C4-2B (cell line): Measurements from ENCODE around the gene BDH1.

ENCODE experiments used
- H3K27ac ChIP-seq: fragments of 450-650 bp; 2 replicates; pipeline ENCODE4 v1.5.1; 2017
- ZFX ChIP-seq: fragments of 450-650 bp; IDR thresholded peaks from 2 replicates; pipeline ENCODE4 v1.6.1; 2017
- TF ChIP-seq, protein P1 (sequence below): fragments of 450-650 bp; conservative IDR thresholded peaks from 2 replicates; pipeline ENCODE4 v1.5.1; 2017; ENCODE audit warnings: mild to moderate bottlenecking

The BDH1 gene

DNA sequence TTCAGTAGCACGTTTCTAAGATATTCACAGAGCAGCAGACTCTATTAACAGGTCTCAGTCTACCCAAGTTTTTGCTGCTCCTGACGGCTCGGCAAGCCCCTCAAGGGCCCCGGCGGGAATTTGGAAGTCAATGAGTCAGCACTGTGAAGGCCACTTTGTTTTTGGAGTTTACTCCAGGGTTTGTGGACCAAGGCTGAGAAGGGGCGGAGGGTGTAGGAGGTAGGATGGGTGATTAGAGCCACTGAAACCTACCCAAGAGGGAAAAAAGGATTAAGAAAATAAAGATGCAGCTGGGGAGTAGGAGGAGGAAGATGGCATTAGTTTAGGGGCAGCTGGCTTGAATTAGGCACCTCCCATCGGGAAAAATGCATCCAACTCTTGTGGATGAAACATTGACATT is 87.6 kb downstream of the BDH1 start:
- TF ChIP-seq, protein P1, sequence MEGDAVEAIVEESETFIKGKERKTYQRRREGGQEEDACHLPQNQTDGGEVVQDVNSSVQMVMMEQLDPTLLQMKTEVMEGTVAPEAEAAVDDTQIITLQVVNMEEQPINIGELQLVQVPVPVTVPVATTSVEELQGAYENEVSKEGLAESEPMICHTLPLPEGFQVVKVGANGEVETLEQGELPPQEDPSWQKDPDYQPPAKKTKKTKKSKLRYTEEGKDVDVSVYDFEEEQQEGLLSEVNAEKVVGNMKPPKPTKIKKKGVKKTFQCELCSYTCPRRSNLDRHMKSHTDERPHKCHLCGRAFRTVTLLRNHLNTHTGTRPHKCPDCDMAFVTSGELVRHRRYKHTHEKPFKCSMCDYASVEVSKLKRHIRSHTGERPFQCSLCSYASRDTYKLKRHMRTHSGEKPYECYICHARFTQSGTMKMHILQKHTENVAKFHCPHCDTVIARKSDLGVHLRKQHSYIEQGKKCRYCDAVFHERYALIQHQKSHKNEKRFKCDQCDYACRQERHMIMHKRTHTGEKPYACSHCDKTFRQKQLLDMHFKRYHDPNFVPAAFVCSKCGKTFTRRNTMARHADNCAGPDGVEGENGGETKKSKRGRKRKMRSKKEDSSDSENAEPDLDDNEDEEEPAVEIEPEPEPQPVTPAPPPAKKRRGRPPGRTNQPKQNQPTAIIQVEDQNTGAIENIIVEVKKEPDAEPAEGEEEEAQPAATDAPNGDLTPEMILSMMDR, result no peak
- no peak for TF ChIP-seq ZFX
- H3K27ac ChIP-seq, result peak overlapping the region; percentile 8; the same call in 1 of the 2 replicates

- TF ChIP-seq ZFX, result no peak
- TF ChIP-seq, protein P1, result no peak
- H3K27ac ChIP-seq, result peak overlapping the region; percentile 11
Measured at GRCh38 chr3:197466586-197467399, 89.0 kb downstream of the BDH1 start.

DNA sequence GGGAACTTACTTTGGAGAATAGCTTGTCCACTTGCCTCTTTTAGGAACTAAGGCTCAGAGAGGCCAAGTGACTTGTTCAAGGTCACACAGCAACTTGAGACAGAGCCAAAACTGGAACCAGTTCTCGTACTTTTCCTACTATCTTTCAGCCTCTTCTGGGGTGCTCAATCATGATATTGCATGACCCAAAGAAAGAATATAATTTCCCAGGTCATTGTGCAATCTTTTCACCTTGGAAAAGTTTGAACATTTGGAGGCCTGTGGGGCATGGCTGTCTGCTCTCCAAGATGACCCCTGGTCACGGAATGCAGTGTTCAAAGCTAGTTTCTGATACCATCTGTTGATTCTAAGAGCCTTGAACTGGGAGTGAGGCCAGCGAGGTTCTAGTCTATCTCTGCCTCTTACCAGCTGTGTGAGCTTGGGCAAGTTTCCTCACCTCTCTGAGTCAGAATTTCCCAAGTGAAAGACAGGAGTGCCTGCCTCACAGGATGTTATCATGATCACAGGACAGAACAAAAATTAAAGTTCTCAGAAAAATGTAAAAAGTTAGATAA is 89.7 kb downstream of the BDH1 start:
- peak overlapping the region; percentile 11 for H3K27ac ChIP-seq
- TF ChIP-seq ZFX, result no peak
- TF ChIP-seq, protein P1, result no peak

DNA sequence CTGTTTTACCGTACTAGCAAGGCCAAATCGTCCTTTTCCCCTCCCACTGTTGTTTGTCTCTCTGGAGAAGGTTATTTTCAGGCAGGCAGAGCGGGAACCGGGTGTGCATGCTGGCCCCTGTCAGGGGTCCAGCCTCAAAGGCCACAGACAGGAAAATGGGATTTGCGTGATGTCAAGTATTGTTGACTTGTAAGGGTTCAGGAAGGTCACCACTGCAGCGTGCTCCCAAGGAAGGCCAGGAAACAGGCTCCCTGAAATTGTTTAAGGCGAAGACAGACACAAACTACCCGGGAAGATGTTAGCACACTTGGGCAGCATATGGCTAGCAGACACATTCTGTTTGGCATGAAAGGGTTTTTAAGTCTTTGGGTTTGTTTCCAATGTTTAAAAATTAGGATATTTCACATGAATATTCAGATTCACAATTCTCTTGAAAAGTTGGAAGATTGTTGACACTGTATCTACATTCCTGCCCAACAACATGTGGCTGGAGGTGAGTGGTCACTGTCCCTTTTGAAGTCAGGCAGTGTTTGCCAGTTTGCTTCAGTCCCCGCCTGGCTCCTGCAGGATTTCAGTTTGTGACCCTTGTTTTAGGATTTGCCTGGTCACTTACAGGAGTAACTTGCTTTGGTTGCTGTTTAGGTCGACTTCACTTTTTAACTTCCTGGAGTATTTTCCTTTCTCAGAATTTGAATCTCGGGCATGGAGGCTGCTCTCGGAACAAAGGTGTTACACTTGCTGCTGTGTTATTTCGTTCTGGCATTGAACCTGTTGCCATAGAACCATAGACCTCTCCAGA is 90.4 kb downstream of the BDH1 start:
- no peak for TF ChIP-seq ZFX
- TF ChIP-seq, protein P1, result no peak
- no peak overlapping the region; the same call in 1 of the 2 replicates for H3K27ac ChIP-seq

DNA sequence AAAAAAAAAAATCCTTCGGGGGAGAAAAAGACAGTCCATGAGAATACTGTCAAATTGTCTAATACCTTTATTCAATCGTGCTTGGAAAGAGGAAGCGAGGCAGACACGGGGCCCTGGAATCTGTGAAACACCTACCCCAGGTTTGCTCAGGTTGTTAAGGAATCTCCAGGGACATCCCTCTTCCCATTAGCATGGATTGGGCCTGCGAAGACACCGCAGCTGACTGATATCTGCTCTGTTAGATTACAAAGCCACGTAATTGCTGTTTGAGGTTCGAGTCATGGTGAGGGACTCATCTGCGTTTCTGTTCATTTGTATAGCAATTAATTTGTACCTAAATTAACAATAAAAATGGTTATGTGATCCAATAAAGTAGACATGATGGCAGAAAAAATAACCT is 91.0 kb downstream of the BDH1 start:
- TF ChIP-seq ZFX, result no peak
- TF ChIP-seq, protein P1, result no peak
- no peak overlapping the region for H3K27ac ChIP-seq

DNA sequence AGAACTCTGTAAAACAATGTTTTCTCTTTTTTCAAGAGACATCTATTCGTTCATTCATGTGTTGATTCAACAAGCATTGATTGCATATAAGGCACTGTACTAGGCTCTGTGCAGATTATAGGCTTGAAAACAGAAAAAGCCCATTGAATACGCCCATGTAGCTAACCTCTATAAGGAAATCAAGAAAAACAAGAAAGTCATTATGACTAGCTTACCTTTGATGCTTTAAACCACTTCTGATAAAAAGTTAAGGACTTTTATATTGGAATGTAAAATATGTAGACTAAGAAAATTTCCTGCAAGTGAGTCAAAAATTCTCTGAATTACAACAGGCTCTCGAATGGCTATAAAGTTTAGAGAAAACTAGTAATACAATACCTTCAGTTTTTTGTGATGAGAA is 92.5 kb downstream of the BDH1 start:
- no peak overlapping the region for H3K27ac ChIP-seq
- TF ChIP-seq, protein P1, result no peak
- TF ChIP-seq ZFX, result no peak

DNA sequence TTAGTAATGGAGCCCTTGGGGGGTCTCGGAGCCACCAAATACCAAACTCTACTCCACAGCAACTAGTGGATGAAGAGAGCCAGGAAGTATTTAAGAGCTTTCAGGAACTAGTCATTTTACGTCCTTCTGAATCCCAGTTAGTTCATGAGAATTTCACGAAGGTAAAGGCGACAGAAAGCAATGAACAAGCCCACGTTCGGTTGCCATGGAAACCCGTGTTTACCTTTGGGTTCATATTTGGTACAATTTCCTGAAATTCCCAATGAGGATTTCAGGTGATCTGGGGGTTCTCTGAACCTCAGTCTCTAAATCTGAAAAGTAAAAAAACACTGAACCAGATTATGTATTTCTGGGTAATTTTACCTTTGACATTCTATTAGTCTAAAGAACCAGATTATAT is 93.0 kb downstream of the BDH1 start:
- TF ChIP-seq ZFX, result no peak
- H3K27ac ChIP-seq, result no peak overlapping the region
